H1 (cell line): ENCODE results near the gene MED10. TPM values are rescaled to one million over a fixed set of nuclear protein-coding genes. Genes with fewer than 3 reads are reported as not detected.
A peak's percentile ranks its signal among the peaks of the same experiment; 100 is the strongest.

ENCODE experiments used
- CTCF ChIA-PET: fragments of 300-600 bp; sonication (Branson Sonifier 250); formaldehyde crosslinking; loops from one replicate; lab custom pipeline; 2021; ENCODE audit not compliant: partially characterized antibody; lab: Charles Lee
- POLR2A ChIA-PET: fragments of 300-600 bp; sonication (Branson Sonifier 250); formaldehyde crosslinking; loops from one replicate; lab custom pipeline; 2021; ENCODE audit warnings: inconsistent platforms; ENCODE audit not compliant: partially characterized antibody; lab: Charles Lee
- DNase-seq, 2 experiments: peaks; one replicate each; pipeline versions ENCODE4 v3.0.0 to v3.0.0-alpha.2; 2010 to 2022; ENCODE audit warnings: low spot score in 2 of 2, low read depth in 1 of 2, mixed read lengths in 1 of 2
- FAIRE-seq: peaks from 2 replicates; lab custom pipeline; 2011; peaks lifted over from hg19 to GRCh38; lab: Jason Lieb, UNC
- H2AFZ ChIP-seq: 2 replicates; pipeline ENCODE4 v1.8.1; 2012; ENCODE audit warnings: low read length, inconsistent platforms
- H2AK5ac ChIP-seq: 2 replicates; pipeline ENCODE4 v1.6.1; 2013; ENCODE audit warnings: low read depth, low read length
- H2BK120ac ChIP-seq: replicated peaks from 2 replicates; pipeline ENCODE3; 2013; ENCODE audit warnings: low read depth, low read length, inconsistent platforms
- H2BK12ac ChIP-seq: 2 replicates; pipeline ENCODE4 v1.6.1; 2013; ENCODE audit warnings: low read depth, low read length
- H2BK15ac ChIP-seq: 2 replicates; pipeline ENCODE4 v1.6.1; 2013; ENCODE audit warnings: low read length
- H2BK20ac ChIP-seq: 2 replicates; pipeline ENCODE4 v1.6.1; 2013; ENCODE audit warnings: low read length
- H2BK5ac ChIP-seq: 2 replicates; pipeline ENCODE4 v1.6.1; 2013; ENCODE audit warnings: low read depth, low read length
- H3K14ac ChIP-seq: 2 replicates; pipeline ENCODE4 v1.6.1; 2013; ENCODE audit warnings: inconsistent platforms; ENCODE audit not compliant: insufficient read length
- H3K18ac ChIP-seq: 2 replicates; pipeline ENCODE4 v1.6.1; 2013; ENCODE audit warnings: low read length; ENCODE audit errors: extremely low read depth
- H3K23ac ChIP-seq: 2 replicates; pipeline ENCODE4 v1.6.1; 2013; ENCODE audit warnings: inconsistent platforms; ENCODE audit not compliant: insufficient read length
- H3K23me2 ChIP-seq: 2 replicates; pipeline ENCODE4 v1.6.1; 2013; ENCODE audit warnings: low read depth, low read length
- H3K27ac ChIP-seq: 2 replicates; pipeline ENCODE4 v1.6.1; 2011; ENCODE audit warnings: low read depth, low read length, inconsistent platforms
- H3K27me3 ChIP-seq, 4 experiments: replicated peaks in 1 of 4; 1 replicate in 1 of 4; 2 replicates in 3 of 4; pipeline versions ENCODE4 v1.6.1 to v1.8.1; 2011 to 2013; ENCODE audit warnings: low read length in 3 of 4, mild to moderate bottlenecking in 3 of 4, inconsistent platforms in 2 of 4, mixed read lengths in 2 of 4, moderate library complexity in 1 of 4; ENCODE audit not compliant: control insufficient read depth in 3 of 4, insufficient read depth in 3 of 4; ENCODE audit errors: extremely low read depth in 1 of 4
- H3K36me3 ChIP-seq, 4 experiments: 2 replicates each; pipeline versions ENCODE4 v1.6.1 to v1.8.1; 2011 to 2013; ENCODE audit warnings: mild to moderate bottlenecking in 4 of 4, low read length in 3 of 4, moderate library complexity in 2 of 4, control low read depth in 1 of 4, inconsistent platforms in 1 of 4; ENCODE audit not compliant: insufficient read depth in 4 of 4, control insufficient read depth in 2 of 4
- H3K4ac ChIP-seq: replicated peaks from 2 replicates; pipeline ENCODE3; 2013; ENCODE audit warnings: low read length, low read depth, mixed read lengths, inconsistent platforms; ENCODE audit not compliant: insufficient read length
- H3K4me1 ChIP-seq, 4 experiments: replicated peaks in 1 of 4; 1 replicate in 1 of 4; 2 replicates in 3 of 4; pipeline versions ENCODE4 v1.6.1 to v1.8.1; 2011 to 2013; ENCODE audit warnings: low read length in 3 of 4, inconsistent platforms in 2 of 4, mixed read lengths in 1 of 4; ENCODE audit not compliant: insufficient read depth in 4 of 4, control insufficient read depth in 3 of 4
- H3K4me2 ChIP-seq, 2 experiments: 2 replicates each; pipeline versions ENCODE4 v1.6.1 to v1.8.1; 2011 to 2013; ENCODE audit warnings: low read depth in 2 of 2, low read length in 2 of 2, control low read depth in 1 of 2, inconsistent platforms in 1 of 2, mild to moderate bottlenecking in 1 of 2; ENCODE audit not compliant: insufficient read depth in 1 of 2
- H3K4me3 ChIP-seq, 4 experiments: fragments of 200-600, 300-600 bp in 1 of 4; sonication (generic), shearing (Covaris generic), sonication (Bioruptor Twin) in 1 of 4; 2 replicates each; pipeline versions ENCODE4 v1.5.1 to v1.8.1; 2011 to 2016; ENCODE audit warnings: low read length in 4 of 4, low read depth in 3 of 4, control low read depth in 2 of 4, inconsistent platforms in 2 of 4, mild to moderate bottlenecking in 2 of 4, mixed read lengths in 1 of 4, moderate library complexity in 1 of 4; ENCODE audit not compliant: insufficient read depth in 2 of 4; ENCODE audit errors: extremely low read depth in 1 of 4
- H3K56ac ChIP-seq: replicated peaks from 2 replicates; pipeline ENCODE3; 2013; ENCODE audit warnings: low read depth, mild to moderate bottlenecking, mixed read lengths, low read length, inconsistent platforms; ENCODE audit not compliant: insufficient read length
- H3K79me1 ChIP-seq: 2 replicates; pipeline ENCODE4 v1.6.1; 2013; ENCODE audit warnings: low read depth, low read length, control low read depth
- H3K79me2 ChIP-seq, 2 experiments: 2 replicates each; pipeline versions ENCODE4 v1.6.1 to v1.8.1; 2012 to 2013; ENCODE audit warnings: low read length in 2 of 2, mild to moderate bottlenecking in 2 of 2, inconsistent platforms in 1 of 2; ENCODE audit not compliant: insufficient read depth in 2 of 2, control insufficient read depth in 1 of 2
- H3K9ac ChIP-seq, 4 experiments: replicated peaks in 1 of 4; 1 replicate in 1 of 4; 2 replicates in 3 of 4; pipeline versions ENCODE4 v1.6.1 to v1.8.1; 2011 to 2013; ENCODE audit warnings: low read depth in 3 of 4, low read length in 3 of 4, control low read depth in 2 of 4, mild to moderate bottlenecking in 2 of 4, moderate library complexity in 2 of 4, inconsistent platforms in 1 of 4; ENCODE audit errors: extremely low read depth in 1 of 4
- H3K9me3 ChIP-seq, 2 experiments: 2 replicates each; pipeline versions ENCODE4 v1.6.1 to v1.8.1; 2012 to 2013; ENCODE audit warnings: mild to moderate bottlenecking in 2 of 2, moderate library complexity in 2 of 2, control low read depth in 1 of 2, inconsistent platforms in 1 of 2, low read depth in 1 of 2, low read length in 1 of 2, mixed read lengths in 1 of 2; ENCODE audit not compliant: insufficient read depth in 2 of 2
- H4K20me1 ChIP-seq, 2 experiments: replicated peaks in 1 of 2; 2 replicates each; pipeline versions ENCODE3 to v1.8.1; 2011 to 2013; ENCODE audit warnings: inconsistent platforms in 2 of 2, low read length in 2 of 2, mild to moderate bottlenecking in 1 of 2; ENCODE audit not compliant: insufficient read depth in 2 of 2, control insufficient read depth in 1 of 2
- H4K5ac ChIP-seq: 2 replicates; pipeline ENCODE4 v1.6.1; 2013; ENCODE audit warnings: low read length, low read depth, mixed read lengths, inconsistent platforms; ENCODE audit not compliant: insufficient read length
- H4K8ac ChIP-seq: 2 replicates; pipeline ENCODE4 v1.8.0; 2013; ENCODE audit warnings: mild to moderate bottlenecking, moderate library complexity, low read length, inconsistent platforms; ENCODE audit not compliant: insufficient read depth; ENCODE audit errors: extremely low read depth
- H4K91ac ChIP-seq: replicated peaks from 2 replicates; pipeline ENCODE3; 2013; ENCODE audit warnings: low read length, mixed read lengths, inconsistent platforms; ENCODE audit not compliant: insufficient read length
- KDM5A ChIP-seq: fragments of 200-600 bp; IDR thresholded peaks from 2 replicates; pipeline ENCODE4 v1.7.1; 2012; ENCODE audit warnings: mild to moderate bottlenecking, low read length, inconsistent platforms, mixed read lengths
- PHF8 ChIP-seq: fragments of 200-600 bp; sonication (generic); conservative IDR thresholded peaks from 2 replicates; pipeline ENCODE4 v1.7.1; 2012; ENCODE audit warnings: low read depth, mild to moderate bottlenecking, inconsistent platforms, low read length, moderate library complexity
- WGBS, 2 experiments: shearing (Covaris generic) in 1 of 2; methylation state at CpG; one replicate each; pipeline versions ENCODE4 v1.1.6 to v1.1.7; 2013 to 2015; ENCODE audit warnings: low lambda C conversion rate in 2 of 2, mixed read lengths in 2 of 2, inconsistent platforms in 1 of 2, low coverage in 1 of 2, missing lambda C conversion rate in 1 of 2; ENCODE audit not compliant: insufficient replicate concordance in 2 of 2, insufficient coverage in 1 of 2, insufficient read length in 1 of 2; ENCODE audit errors: extremely low coverage in 1 of 2, missing lambda C conversion rate in 1 of 2; 5-methylcytosine and 5-hydroxymethylcytosine counted together
- polyA plus RNA-seq, 7 experiments: library from polyadenylated mRNA; depleted of rRNA in 3 of 7; stranded (reverse) in 5 of 7; unstranded in 2 of 7; fragments of >200 nt in 5 of 7; fragments of 200-250 nt in 2 of 7; gene quantifications; 1 replicate in 5 of 7; 2 replicates in 1 of 7; 4 replicates in 1 of 7; pipeline versions ENCODE4 v1.2.1 to v1.2.3, GENCODE V29; 2011 to 2013; ENCODE audit warnings: missing spikeins in 2 of 7, mixed read lengths in 2 of 7
- total RNA-seq: library from RNA; stranded (reverse); fragmentation: NEBNext Ultra II Directional; extraction: Animal tissue kit (Norgen Biotek cat#: 25700); gene quantifications from 2 replicates; pipeline ENCODE4 v1.2.1, GENCODE V29; 2021

Gene MED10
- total and polyA plus RNA-seq, 2 of the 8 experiments (the other 6 are each of a cell fraction or from before 2014, with no cell fraction given): 20.1 to 23.2 TPM

DNA sequence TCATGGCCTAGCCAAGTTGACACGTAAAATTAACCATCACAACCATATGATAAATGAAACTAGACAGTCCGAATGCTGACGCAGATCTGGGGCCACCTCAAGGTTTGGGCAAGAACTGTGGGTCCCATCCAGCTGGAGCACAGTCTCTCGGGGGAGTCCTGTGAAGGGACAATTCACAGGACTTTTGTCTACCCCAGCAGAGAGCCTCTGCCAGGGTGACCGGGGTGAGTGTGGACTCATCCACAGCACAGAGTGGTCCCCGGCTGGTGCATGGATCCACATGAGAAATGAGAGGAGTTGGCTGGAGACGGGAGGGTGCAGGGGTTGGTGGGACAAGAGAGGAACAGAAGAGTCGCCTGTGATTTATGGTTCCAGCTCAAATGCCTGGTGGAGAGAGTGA is 17.7 kb upstream of the MED10 start:
- DNase-seq (no peak), FAIRE-seq (no peak)
- no peak overlapping the region for H3K9ac ChIP-seq
- POLR2A ChIA-PET: no interaction called here
- H3K56ac ChIP-seq: no peak overlapping the region
- H2AK5ac ChIP-seq: no peak overlapping the region
- H3K23me2 ChIP-seq: no peaks in the 10 kb centered on the region
- no peak for TF ChIP-seq KDM5A
- no peak for TF ChIP-seq PHF8
- H4K5ac ChIP-seq: no peak overlapping the region
- H3K4ac ChIP-seq: no peak overlapping the region
- no peak overlapping the region for H3K4me2 ChIP-seq
- no peak overlapping the region for H2BK12ac ChIP-seq
- H2BK20ac ChIP-seq: no peak overlapping the region
- H3K36me3 ChIP-seq: no peaks in the 10 kb centered on the region
- H3K18ac ChIP-seq: no peak overlapping the region
- CTCF ChIA-PET: no interaction called here
- no peaks in the 10 kb centered on the region for H4K20me1 ChIP-seq
- no peak overlapping the region for H2AFZ ChIP-seq
- no peak overlapping the region for H3K27ac ChIP-seq
- no peaks in the 10 kb centered on the region for H3K4me1 ChIP-seq
- H3K23ac ChIP-seq: no peak overlapping the region
- no peaks in the 10 kb centered on the region for H3K79me2 ChIP-seq
- H3K9me3 ChIP-seq: peaks cover 0 to 4% of the 10 kb centered on the region in 2 experiments; a peak in 1 of 4 replicates
- H3K4me3 ChIP-seq: no peak overlapping the region
- no peak overlapping the region for H2BK120ac ChIP-seq
- no peaks in the 10 kb centered on the region for H3K27me3 ChIP-seq
- H3K79me1 ChIP-seq: no peaks in the 10 kb centered on the region
- no peak overlapping the region for H2BK5ac ChIP-seq
- H3K14ac ChIP-seq: no peak overlapping the region
- no peak overlapping the region for H4K91ac ChIP-seq
- WGBS, 2 experiments: 88% methylated on average over 8 of the region's 8 CpGs; no CpG with 5 or more reads in 1 of the 2 experiments
- no peak overlapping the region for H2BK15ac ChIP-seq
- peak overlapping the region; percentile 31; the same call in 1 of the 2 replicates for H4K8ac ChIP-seq
